Stimulated activated CD4-positive, alpha-beta T cell treated with anti-CD3 and anti-CD28 coated beads, TNF-alpha, amount 100 ng/mL, for 24 hours (primary cell): ENCODE measurements around the gene INPP5A.

Source experiments
- DNase-seq, 3 experiments: peaks; one replicate each; pipeline ENCODE4 v3.0.0-alpha.2; 2020; ENCODE audit warnings: low read depth in 3 of 3

Gene INPP5A

GRCh38 chr10:132798876-132799275, 261.3 kb downstream of the INPP5A start:
- no peak for DNase-seq

GRCh38 chr10:132799865-132800264, 262.3 kb downstream of the INPP5A start:
- no peak for DNase-seq

GRCh38 chr10:132802048-132802447, 264.5 kb downstream of the INPP5A start:
- no peak for DNase-seq

GRCh38 chr10:132802694-132803320, 265.2 kb downstream of the INPP5A start:
- no peak for DNase-seq

GRCh38 chr10:132803416-132804210, 266.0 kb downstream of the INPP5A start:
- DNase-seq, result no peak

- DNase-seq, result no peak
Observed at GRCh38 chr10:132804287-132804686, 266.7 kb downstream of the INPP5A start.

- DNase-seq, result no peak
Observed at GRCh38 chr10:132804785-132805426, 267.3 kb downstream of the INPP5A start.

- DNase-seq, result no peak
Observed at GRCh38 chr10:132805599-132805998, 268.0 kb downstream of the INPP5A start.

GRCh38 chr10:132806110-132806509, 268.5 kb downstream of the INPP5A start:
- DNase-seq, result no peak

- DNase-seq, result no peak
Observed at GRCh38 chr10:132806561-132807003, 269.0 kb downstream of the INPP5A start.

GRCh38 chr10:132807621-132808049, 270.0 kb downstream of the INPP5A start:
- no peak for DNase-seq

- no peak for DNase-seq
Observed at GRCh38 chr10:132808383-132809231, 271.0 kb downstream of the INPP5A start.

GRCh38 chr10:132809232-132810140, 271.9 kb downstream of the INPP5A start:
- DNase-seq, result no peak

GRCh38 chr10:132810141-132810806, 272.7 kb downstream of the INPP5A start:
- DNase-seq, result no peak

- DNase-seq, result no peak
Observed at GRCh38 chr10:132810807-132811700, 273.5 kb downstream of the INPP5A start.

GRCh38 chr10:132811891-132812481, 274.4 kb downstream of the INPP5A start:
- no peak for DNase-seq

- DNase-seq, result no peak
Observed at GRCh38 chr10:132812520-132812919, 274.9 kb downstream of the INPP5A start.

- DNase-seq, result no peak
Observed at GRCh38 chr10:132813001-132813401, 275.4 kb downstream of the INPP5A start.
